Measurements from ENCODE around the gene MYPOP.

The MYPOP gene, protein sequence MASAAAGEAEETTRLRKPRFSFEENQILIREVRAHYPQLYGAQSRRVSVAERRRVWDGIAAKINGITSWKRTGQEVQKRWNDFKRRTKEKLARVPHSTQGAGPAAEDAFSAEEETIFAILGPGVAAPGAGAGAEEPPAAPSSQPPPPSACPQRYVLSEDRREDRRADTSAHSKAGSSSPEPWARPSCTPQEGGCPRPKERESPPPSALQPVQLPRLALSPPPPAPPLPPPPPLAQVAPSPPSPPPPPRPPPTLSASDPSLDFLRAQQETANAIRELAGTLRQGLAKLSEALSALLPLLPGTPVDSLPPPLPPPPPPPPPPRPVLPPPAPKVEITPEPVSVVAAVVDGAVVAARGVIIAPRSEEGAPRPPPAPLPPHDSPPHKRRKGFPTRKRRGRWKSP

DNA sequence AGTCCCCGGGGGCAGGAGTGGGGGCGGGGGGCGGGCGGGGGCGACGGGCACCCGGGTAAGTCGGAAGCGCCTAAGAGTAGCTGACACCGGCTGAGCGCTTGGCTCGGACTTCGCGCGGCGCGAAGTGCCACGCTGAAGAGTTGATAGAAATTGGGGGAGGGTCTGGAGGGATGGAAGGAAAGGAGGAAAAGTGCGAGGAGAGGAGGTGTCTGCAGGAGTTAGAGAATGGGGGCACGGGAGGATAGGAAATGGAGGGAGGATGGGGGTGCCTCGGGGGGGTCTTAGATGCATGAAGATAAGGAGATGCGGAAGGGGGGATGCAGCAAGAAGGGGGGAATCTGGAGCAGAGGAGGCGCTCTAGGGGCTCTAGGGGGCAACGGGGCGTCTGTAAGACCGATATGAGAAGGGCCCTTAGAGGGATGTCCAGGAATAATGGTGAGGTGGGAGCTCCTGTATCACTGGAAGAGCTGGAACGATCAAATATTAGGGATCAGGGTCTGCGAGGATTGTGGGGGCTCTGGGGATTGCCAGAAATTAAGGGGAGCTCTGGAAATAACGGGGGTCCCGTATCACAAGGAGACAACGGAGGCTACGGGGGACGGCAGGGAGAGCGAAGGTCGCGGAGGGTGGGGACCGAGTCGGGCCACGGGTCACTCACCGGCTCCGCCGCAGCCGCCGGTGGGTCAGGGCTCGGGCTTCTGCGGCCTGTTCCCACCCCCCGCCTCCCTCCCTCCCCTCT, at the start of gene MYPOP:
MYPOP (minus strand) TSS at position 702 of the 739 bp plus-strand sequence. CDS start 840 bp downstream, outside the sequence.
- DNase-seq = peak; percentile 6

GRCh38 chr19:45947926-45948325, 45.5 kb upstream of the MYPOP start:
- DNase-seq = peak; percentile 13

DNA sequence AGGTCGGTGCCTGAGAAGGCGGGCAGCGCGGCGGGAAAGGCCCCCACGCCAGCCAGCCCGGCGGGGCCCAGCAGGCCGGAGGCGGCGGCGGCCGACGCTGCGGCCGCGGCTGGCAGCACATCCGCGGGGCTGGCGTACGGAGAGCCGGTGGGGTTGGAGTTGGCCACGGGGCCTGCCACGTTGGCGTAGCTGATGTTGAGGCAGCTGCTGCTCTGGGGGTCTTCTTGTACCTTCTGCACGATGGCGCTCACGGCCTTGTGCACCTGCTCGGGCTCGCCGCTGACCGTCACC, 38.0 kb upstream of the MYPOP start:
- no peak for DNase-seq

DNA sequence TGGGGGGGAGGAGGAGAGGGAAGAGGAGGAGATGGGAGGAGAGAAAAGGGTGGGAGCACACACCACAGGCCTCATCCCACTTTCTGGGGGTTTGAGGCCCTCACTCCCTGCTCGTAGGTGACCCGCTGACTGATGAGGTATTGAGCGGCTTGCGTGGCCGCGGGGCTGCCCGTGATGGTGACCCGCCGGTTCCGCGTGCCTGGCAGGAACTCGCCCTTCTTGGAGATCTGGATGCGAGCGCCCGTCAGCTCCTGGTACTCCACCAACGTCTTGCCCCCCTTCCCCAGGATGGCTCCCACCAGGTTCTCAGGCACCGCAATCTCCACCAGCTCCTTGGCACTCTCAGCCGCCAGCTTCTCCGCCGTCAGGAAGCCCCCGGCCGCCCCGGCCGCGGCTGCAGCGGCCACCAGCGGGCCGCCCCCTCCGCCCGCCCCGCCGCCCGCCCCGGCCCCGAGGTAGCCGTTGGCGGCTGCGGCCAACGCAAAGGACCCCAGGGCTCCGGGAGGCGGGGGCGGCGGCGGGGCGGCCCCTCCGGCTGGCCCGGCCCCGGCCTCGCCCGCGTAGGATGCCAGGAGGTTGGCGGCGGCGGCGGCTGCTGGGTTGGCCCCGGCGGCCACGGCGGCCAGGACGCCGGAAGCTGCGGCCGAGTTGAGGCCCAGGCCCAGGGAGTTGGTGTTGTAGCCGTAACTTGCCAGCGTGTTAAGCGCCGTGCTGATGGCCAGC, 37.5 kb upstream of the MYPOP start:
- DNase-seq = no peak

- DNase-seq = no peak
Measured at GRCh38 chr19:45938733-45939319, 36.4 kb upstream of the MYPOP start.

DNA sequence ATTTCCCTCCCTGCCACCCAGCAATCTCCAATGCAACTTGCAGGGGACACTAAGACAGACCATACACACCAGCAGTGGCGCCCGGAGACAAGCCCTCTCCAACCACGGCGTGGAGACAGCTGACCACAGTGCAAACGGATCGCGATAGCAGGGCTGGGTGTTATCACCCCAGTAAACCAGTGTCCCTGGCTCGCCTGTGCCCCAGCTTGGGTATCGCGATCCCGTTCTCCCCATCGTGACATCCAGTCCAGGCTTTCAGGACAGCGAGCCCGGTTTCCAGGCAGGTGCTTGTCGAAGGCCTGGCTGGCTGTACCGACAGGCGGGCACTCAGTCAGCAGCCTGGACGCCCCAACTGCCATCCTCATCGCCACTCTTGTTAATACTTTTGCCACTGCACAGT, 32.9 kb upstream of the MYPOP start:
- no peak for DNase-seq

GRCh38 chr19:45934551-45935230, 32.3 kb upstream of the MYPOP start:
- DNase-seq = no peak

DNA sequence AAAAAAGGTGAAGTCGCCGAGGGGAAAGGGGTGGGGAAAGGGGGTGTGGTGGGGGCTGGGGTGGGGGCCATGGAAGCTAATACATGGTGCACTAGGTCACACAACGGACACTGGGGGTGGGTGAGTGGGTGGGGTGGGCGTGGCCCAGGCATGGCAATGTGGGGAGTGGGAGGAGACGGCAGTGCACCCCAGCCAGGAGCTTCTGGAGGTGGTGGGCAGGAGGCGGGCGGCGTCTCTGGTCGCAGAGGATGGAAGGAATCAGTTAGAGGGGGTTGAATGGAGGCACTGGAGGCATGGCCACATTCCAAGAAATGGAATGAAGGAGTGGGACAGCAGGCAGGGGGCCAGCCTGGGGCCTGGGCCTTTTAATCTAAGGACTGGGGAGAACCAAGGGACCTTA, 31.3 kb upstream of the MYPOP start:
- DNase-seq = no peak

- no peak for DNase-seq
Measured at GRCh38 chr19:45931055-45931454, 28.6 kb upstream of the MYPOP start.

GRCh38 chr19:45929247-45929646, 26.8 kb upstream of the MYPOP start:
- DNase-seq = no peak

- DNase-seq = peak; percentile 87
Measured at GRCh38 chr19:45927565-45928261, 25.3 kb upstream of the MYPOP start.

- no peak for DNase-seq
Measured at GRCh38 chr19:45924891-45925447, 22.6 kb upstream of the MYPOP start.

GRCh38 chr19:45922281-45922680, 19.9 kb upstream of the MYPOP start:
- DNase-seq = no peak

DNA sequence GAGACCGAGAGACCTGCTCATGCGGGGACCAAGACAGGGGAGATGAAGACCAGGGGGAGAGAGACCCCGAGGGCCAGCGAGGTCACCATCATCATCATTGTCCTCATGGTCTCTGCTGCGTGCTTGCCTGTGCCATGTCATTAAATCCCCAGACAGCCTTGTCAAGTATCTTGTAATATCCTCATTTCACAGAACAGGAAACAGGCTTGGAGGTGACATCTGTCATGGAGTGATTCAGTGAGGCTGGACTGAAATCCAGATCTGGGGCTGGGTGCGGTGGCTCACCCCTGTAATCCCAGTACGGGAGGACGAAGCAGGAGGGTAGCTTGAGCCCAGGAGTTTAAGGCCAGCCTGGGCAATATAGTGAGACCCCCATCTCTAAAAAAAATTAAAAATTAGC, 18.0 kb upstream of the MYPOP start:
- DNase-seq = no peak

DNA sequence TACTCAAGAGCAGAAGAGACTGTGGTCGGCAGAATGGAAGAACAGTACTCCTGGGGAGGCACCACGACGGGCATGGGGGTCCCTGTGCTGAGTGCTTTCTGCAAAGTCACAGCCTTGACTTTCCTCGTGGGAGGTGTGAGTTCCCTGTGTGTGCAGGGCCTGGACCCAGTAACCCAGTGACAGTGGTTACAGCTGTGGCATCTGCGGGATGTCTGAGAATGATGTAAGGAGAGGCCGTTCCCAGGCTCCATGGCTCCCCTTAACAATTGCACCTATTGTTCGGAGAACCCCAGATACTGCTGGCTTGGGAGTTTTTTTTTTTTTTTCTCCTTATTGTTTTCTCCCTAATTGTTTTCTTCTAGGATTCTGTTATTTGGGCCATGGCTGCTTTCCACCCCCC, 17.3 kb upstream of the MYPOP start:
- DNase-seq = no peak

- no peak for DNase-seq
Measured at GRCh38 chr19:45918721-45919120, 16.3 kb upstream of the MYPOP start.

DNA sequence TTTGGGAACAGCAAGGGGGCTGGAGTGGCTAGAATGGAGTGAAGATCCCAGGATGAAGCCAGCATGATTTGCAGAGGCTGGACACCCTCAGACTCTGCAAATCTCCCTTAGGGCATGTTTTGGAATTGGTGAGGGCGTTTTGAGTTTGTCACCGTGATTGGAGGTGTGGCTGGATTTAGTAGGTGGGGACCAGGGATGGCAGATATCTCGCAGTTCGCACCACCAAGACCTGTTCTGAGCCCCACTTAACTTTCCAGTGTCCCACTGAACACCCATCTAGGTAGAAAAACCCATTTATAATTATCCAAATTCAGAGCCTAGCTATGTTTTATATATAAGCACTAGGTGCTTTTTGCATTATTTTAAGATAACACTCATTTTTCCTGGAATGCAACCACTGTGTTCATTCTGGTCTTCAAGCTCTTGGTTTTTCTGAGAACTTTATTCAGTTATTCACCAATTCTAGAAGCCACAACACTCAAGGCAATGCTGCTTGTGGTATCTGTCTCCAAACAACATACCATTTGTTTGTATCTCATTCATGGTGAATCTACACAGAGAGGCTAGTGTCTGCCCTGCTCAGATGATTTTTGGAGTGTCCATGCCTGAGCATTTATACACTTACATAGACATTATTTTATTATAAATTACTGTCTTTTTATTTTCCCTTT, 15.1 kb upstream of the MYPOP start:
- DNase-seq = no peak

DNA sequence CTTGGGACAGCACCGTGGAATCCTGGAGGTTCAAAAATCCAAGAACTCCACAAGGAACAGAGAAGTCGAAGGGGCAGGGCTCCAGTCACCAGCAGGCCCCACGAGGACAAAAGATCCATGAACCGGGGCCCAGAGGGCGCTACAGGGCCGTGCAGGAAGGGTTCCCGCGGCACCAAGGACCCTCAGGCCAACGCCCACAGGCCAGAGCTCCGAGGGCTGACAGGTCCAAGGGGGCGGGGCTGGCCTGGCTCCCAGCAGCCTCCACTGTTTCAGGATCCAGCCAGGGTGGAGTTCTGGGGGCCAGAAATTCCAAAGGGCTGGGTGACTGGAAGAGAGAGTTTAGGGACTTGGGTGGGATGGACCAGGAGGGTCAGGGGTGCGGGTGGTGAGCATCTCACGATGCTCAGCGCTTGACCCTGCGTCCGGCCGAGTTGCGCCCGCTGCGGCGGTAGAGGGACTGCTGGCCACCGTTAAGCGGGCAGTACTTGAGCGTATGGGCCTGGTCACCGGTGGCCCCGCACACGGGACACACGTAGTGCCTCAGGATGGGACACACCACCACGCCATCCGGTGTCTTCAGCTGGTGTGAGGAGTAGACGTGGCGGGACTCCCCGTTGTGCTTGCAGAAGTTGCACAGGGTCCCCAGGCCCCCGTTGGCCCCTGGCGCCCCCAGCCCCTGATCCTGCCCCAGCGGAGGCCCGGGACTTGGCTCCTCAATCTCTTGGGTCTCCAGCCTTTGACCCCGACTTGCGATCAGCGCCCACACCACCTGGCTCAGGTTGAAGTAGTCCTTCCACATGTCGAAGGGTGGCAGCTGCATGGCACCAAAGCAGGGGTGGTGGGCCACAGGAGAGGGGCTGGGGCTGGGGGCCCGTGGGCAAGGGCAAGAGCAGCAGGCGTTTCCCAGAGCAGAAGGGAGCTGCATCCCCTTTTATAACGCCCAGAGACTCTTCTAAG, 11.7 kb upstream of the MYPOP start, which contains the start of gene NANOS2:
NANOS2 (minus strand) TSS at position 905 of the 957 bp plus-strand sequence; CDS start at position 820, 85 bp downstream.
- no peak for DNase-seq

- DNase-seq = no peak
Measured at GRCh38 chr19:45911291-45911690, 8.9 kb upstream of the MYPOP start.

DNA sequence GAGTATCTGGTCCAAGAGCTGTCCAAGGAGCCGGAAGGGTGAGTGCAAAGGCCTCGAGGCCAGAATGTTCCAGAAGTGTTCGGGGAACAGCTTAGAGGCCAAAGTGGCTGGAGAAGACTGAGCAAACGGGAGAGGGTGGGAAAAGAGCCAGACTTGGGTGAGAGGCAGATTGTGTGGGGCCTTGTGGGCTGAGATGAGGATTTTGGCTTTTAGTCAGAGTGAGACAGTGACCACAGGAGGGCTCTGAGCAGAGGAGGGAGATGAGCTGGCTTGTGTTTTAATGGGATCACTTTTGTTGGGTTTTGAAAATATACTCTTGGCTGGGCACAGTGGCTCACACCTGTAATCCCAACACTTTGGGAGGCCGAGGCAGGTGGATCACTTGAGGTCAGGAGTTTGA, 6.5 kb upstream of the MYPOP start:
- DNase-seq = peak; percentile 15

Data from fibroblast of skin of right biceps (primary cell).